ENCODE results near the gene MCM5. TPM values are rescaled to one million over a fixed set of nuclear protein-coding genes. Genes with fewer than 3 reads are reported as not detected.
"Not testable (repeated sequence)": the region's sequence is repeated elsewhere in the genome, so short reads cannot be mapped to it uniquely, and the experiment has no call there.

MCM5 gene
- total RNA-seq, 1 donor from 2014 or later, result 87.6 TPM

GRCh38 chr22:35463231-35463933 lies 63.4 kb downstream of the MCM5 start:
- TF ChIP-seq CTCF (conservative IDR thresholded peaks at IDR 0.05; ENCODE audit: low read depth, low read length), result no peak
- H3K4me3 ChIP-seq (ENCODE audit: low read depth, low read length), result no peak overlapping the region
- no peak for DNase-seq (ENCODE audit: low read depth)

GRCh38 chr22:35464399-35464798 lies 64.5 kb downstream of the MCM5 start:
- DNase-seq (ENCODE audit: low read depth), result no peak
- H3K4me3 ChIP-seq (ENCODE audit: low read depth, low read length), result no peak overlapping the region
- TF ChIP-seq CTCF (conservative IDR thresholded peaks at IDR 0.05; ENCODE audit: low read depth, low read length), result no peak

- no peak for DNase-seq (ENCODE audit: low read depth)
- no peak overlapping the region for H3K4me3 ChIP-seq (ENCODE audit: low read depth, low read length)
- TF ChIP-seq CTCF (conservative IDR thresholded peaks at IDR 0.05; ENCODE audit: low read depth, low read length), result no peak
Observed at GRCh38 chr22:35465109-35465701, 65.3 kb downstream of the MCM5 start.

- no peak for DNase-seq (ENCODE audit: low read depth)
- no peak for TF ChIP-seq CTCF (conservative IDR thresholded peaks at IDR 0.05; ENCODE audit: low read depth, low read length)
Observed at GRCh38 chr22:35467681-35468434, 67.9 kb downstream of the MCM5 start.

GRCh38 chr22:35470903-35471321 lies 71.0 kb downstream of the MCM5 start:
- no peak for DNase-seq (ENCODE audit: low read depth)
- H3K4me3 ChIP-seq (ENCODE audit: low read depth, low read length), result no peak overlapping the region
- no peak for TF ChIP-seq CTCF (conservative IDR thresholded peaks at IDR 0.05; ENCODE audit: low read depth, low read length)

More at GRCh38 chr22:35467681-35468434, 67.9 kb downstream of the MCM5 start:
- H3K4me3 ChIP-seq (ENCODE audit: low read depth, low read length), result no peak overlapping the region

- peak; percentile 6 for DNase-seq (ENCODE audit: low read depth)
- not testable (repeated sequence) for H3K4me3 ChIP-seq (ENCODE audit: low read depth, low read length)
Observed at GRCh38 chr22:35471566-35471965, 71.6 kb downstream of the MCM5 start.

- H3K4me3 ChIP-seq (ENCODE audit: low read depth, low read length), result no peak overlapping the region
- no peak for DNase-seq (ENCODE audit: low read depth)
- TF ChIP-seq CTCF (conservative IDR thresholded peaks at IDR 0.05; ENCODE audit: low read depth, low read length), result no peak
Observed at GRCh38 chr22:35472488-35472887, 72.5 kb downstream of the MCM5 start.

Data from epithelial cell of proximal tubule (primary cell).